GM23248 (cell line): ENCODE data around the gene PCSK5.
"Not testable (repeated sequence)": the region's sequence is repeated elsewhere in the genome, so short reads cannot be mapped to it uniquely, and the experiment has no call there.

Experiments
- EZH2 ChIP-seq: fragments of 200-600 bp; sonication (generic); IDR thresholded peaks from 2 replicates; pipeline ENCODE4 v1.6.1; 2018; ENCODE audit warnings: antibody characterized with exemption, mild to moderate bottlenecking; ENCODE audit not compliant: insufficient read depth, poor library complexity, severe bottlenecking
- EZH2phosphoT487 ChIP-seq: fragments of 200-600 bp; sonication (generic); IDR thresholded peaks from 2 replicates; pipeline ENCODE4 v1.6.1; 2018; ENCODE audit warnings: antibody characterized with exemption, moderate library complexity, mild to moderate bottlenecking, low read depth; ENCODE audit not compliant: insufficient read depth

GRCh38 chr9:76319466-76319865, 429.0 kb downstream of the PCSK5 start:
- not testable (repeated sequence) for TF ChIP-seq EZH2phosphoT487, EZH2
